HepG2 (cell line): ENCODE measurements around the gene MYO3B. TPM values are rescaled to one million over a fixed set of nuclear protein-coding genes. Genes with fewer than 3 reads are reported as not detected.

ENCODE experiments used
- ATAC-seq: fragments of 200-7000 bp; cut with Tn5 transposase; 3 replicates; pipeline ENCODE4 v1.9.1; 2020; ENCODE audit warnings: mild to moderate bottlenecking, moderate library complexity
- BruUV-seq: library from RNA; stranded (reverse); fragments of 400-500 nt; replicated peaks from 2 replicates; lab custom pipeline; 2021; lab: Mats Ljungman, UMichigan
- CTCF ChIA-PET: fragments of 300-600 bp; formaldehyde crosslinking; extraction: SDS; loops from one replicate; lab custom pipeline; 2021; ENCODE audit warnings: low total read pairs, inconsistent platforms, low intra/inter-chr PET ratio; lab: Yijun Ruan, JAX
- POLR2A ChIA-PET: fragments of 350-600 bp; sonication (Branson Sonifier 250); formaldehyde crosslinking; loops from one replicate; lab custom pipeline; 2020; ENCODE audit warnings: antibody characterized with exemption, inconsistent platforms; lab: Yijun Ruan, JAX
- DNase-seq: peaks from one replicate; pipeline ENCODE4 v3.0.0-alpha.2; 2015; ENCODE audit warnings: low spot score
- FAIRE-seq: peaks from 3 replicates; lab custom pipeline; 2011; peaks lifted over from hg19 to GRCh38; lab: Jason Lieb, UNC
- H2AFZ ChIP-seq: one replicate; pipeline ENCODE4 v1.6.1; 2011; ENCODE audit warnings: low read length, inconsistent platforms
- H3K27ac ChIP-seq: fragments of 300-600 bp; 3 replicates; pipeline ENCODE4 v1.8.0; 2011; ENCODE audit warnings: mixed run types, mild to moderate bottlenecking, mixed read lengths, low read length, inconsistent platforms; ENCODE audit not compliant: insufficient read depth; ENCODE audit errors: extremely low read length
- H3K27me3 ChIP-seq, 2 experiments: fragments of 200-600 bp in 1 of 2; 2 replicates in 1 of 2; 3 replicates in 1 of 2; pipeline versions ENCODE4 v1.6.0 to v1.8.0; 2011; ENCODE audit warnings: low read length in 2 of 2, mild to moderate bottlenecking in 2 of 2, moderate library complexity in 2 of 2, inconsistent platforms in 1 of 2; ENCODE audit not compliant: insufficient read depth in 2 of 2, control insufficient read depth in 1 of 2
- H3K36me3 ChIP-seq, 2 experiments: fragments of 200-600 bp in 1 of 2; replicated peaks in 1 of 2; 2 replicates in 1 of 2; 3 replicates in 1 of 2; pipeline versions ENCODE4 v1.5.1 to v1.8.0; 2011; ENCODE audit warnings: low read length in 2 of 2, inconsistent platforms in 1 of 2; ENCODE audit not compliant: insufficient read depth in 2 of 2, control insufficient read depth in 1 of 2
- H3K4me1 ChIP-seq: 2 replicates; pipeline ENCODE4 v1.5.1; 2012; ENCODE audit warnings: low read length, inconsistent platforms; ENCODE audit not compliant: insufficient read depth
- H3K4me2 ChIP-seq: 2 replicates; pipeline ENCODE4 v1.6.0; 2011; ENCODE audit warnings: low read depth, low read length, inconsistent platforms
- H3K4me3 ChIP-seq, 3 experiments: fragments of 200-600 bp in 1 of 3; sonication (generic), shearing (Covaris generic) in 1 of 3; replicated peaks in 1 of 3; 2 replicates each; pipeline ENCODE4 v1.5.1; 2011 to 2016; ENCODE audit warnings: low read length in 3 of 3, inconsistent platforms in 2 of 3, low read depth in 2 of 3, mild to moderate bottlenecking in 2 of 3, control low read depth in 1 of 3, mixed read lengths in 1 of 3; ENCODE audit not compliant: insufficient read depth in 1 of 3
- H3K79me2 ChIP-seq: one replicate; pipeline ENCODE4 v1.6.1; 2011; ENCODE audit warnings: low read length, inconsistent platforms; ENCODE audit not compliant: insufficient read depth
- H3K9ac ChIP-seq: 2 replicates; pipeline ENCODE4 v1.6.0; 2011; ENCODE audit warnings: mild to moderate bottlenecking, low read depth, low read length, inconsistent platforms; ENCODE audit not compliant: insufficient read depth
- H3K9me3 ChIP-seq: 2 replicates; pipeline ENCODE4 v1.5.1; 2012; ENCODE audit warnings: mild to moderate bottlenecking, low read length
- H4K20me1 ChIP-seq: 2 replicates; pipeline ENCODE4 v1.6.0; 2011; ENCODE audit warnings: inconsistent platforms, mild to moderate bottlenecking, low read length, moderate library complexity; ENCODE audit not compliant: insufficient read depth
- ARNTL ChIP-seq: sonication (generic); formaldehyde crosslinking; IDR thresholded peaks from 2 replicates; pipeline ENCODE4 v1.4.0; 2020; ENCODE audit warnings: mild to moderate bottlenecking, missing genetic modification reagents
- DNMT1 ChIP-seq: sonication (generic); formaldehyde crosslinking; IDR thresholded peaks from 2 replicates; pipeline ENCODE4 v1.5.1; 2020; ENCODE audit warnings: mild to moderate bottlenecking, missing genetic modification reagents
- HOXA5 ChIP-seq: sonication (generic); formaldehyde crosslinking; IDR thresholded peaks from 2 replicates; pipeline ENCODE4 v1.4.0; 2020; ENCODE audit warnings: missing genetic modification reagents
- KLF9 ChIP-seq: IDR thresholded peaks from 2 replicates; pipeline ENCODE4 v1.6.1; 2016; ENCODE audit warnings: low read depth
- MLLT10 ChIP-seq: sonication (generic); formaldehyde crosslinking; IDR thresholded peaks from 2 replicates; pipeline ENCODE4 v1.4.0; 2020; ENCODE audit warnings: missing genetic modification reagents
- NR3C1 ChIP-seq: sonication (generic); formaldehyde crosslinking; IDR thresholded peaks from 2 replicates; pipeline ENCODE4 v1.4.0; 2020; ENCODE audit warnings: missing genetic modification reagents
- PATZ1 ChIP-seq: sonication (generic); formaldehyde crosslinking; IDR thresholded peaks from 2 replicates; pipeline ENCODE4 v1.4.0; 2020; ENCODE audit warnings: missing genetic modification reagents
- RFXAP ChIP-seq: sonication (generic); formaldehyde crosslinking; IDR thresholded peaks from 2 replicates; pipeline ENCODE4 v1.4.0; 2020; ENCODE audit warnings: missing genetic modification reagents, borderline replicate concordance
- SMAD9 ChIP-seq: sonication (generic); formaldehyde crosslinking; IDR thresholded peaks from 2 replicates; pipeline ENCODE4 v1.5.1; 2020; ENCODE audit warnings: mild to moderate bottlenecking, missing genetic modification reagents
- STAT5B ChIP-seq: sonication (generic); formaldehyde crosslinking; IDR thresholded peaks from 2 replicates; pipeline ENCODE4 v1.4.0; 2020; ENCODE audit warnings: missing genetic modification reagents
- ZNF225 ChIP-seq: sonication (generic); formaldehyde crosslinking; IDR thresholded peaks from 2 replicates; pipeline ENCODE4 v1.4.0; 2020; ENCODE audit warnings: mild to moderate bottlenecking, missing genetic modification reagents
- ZNF552 ChIP-seq: sonication (generic); formaldehyde crosslinking; IDR thresholded peaks from 2 replicates; pipeline ENCODE4 v1.9.0; 2022; ENCODE audit warnings: missing genetic modification reagents, mild to moderate bottlenecking, borderline replicate concordance
- ZNF577 ChIP-seq: sonication (generic); formaldehyde crosslinking; IDR thresholded peaks from 2 replicates; pipeline ENCODE4 v1.4.0; 2020; ENCODE audit warnings: mild to moderate bottlenecking, low read depth, missing genetic modification reagents, borderline replicate concordance
- ZNF678 ChIP-seq: sonication (generic); formaldehyde crosslinking; IDR thresholded peaks from 2 replicates; pipeline ENCODE4 v1.4.0; 2020; ENCODE audit warnings: mild to moderate bottlenecking, missing genetic modification reagents
- ZNF713 ChIP-seq: sonication (generic); formaldehyde crosslinking; IDR thresholded peaks from 2 replicates; pipeline ENCODE4 v1.4.0; 2020; ENCODE audit warnings: mild to moderate bottlenecking, missing genetic modification reagents
- WGBS: methylation state at CpG from one replicate; pipeline ENCODE4 v1.1.6; 2017; ENCODE audit warnings: low lambda C conversion rate; 5-methylcytosine and 5-hydroxymethylcytosine counted together
- in situ Hi-C: cut with HindIII; loops from 2 replicates; pipeline ENCODE4 v1.10.0; 2017; ENCODE audit warnings: low pct_unique_long_range_greater_than_20kb; ENCODE audit not compliant: extremely low pct_ligation_motif_present
- intact Hi-C: fragments of 100-400 bp; cut with micrococcal nuclease; formaldehyde crosslinking; loops from one replicate; pipeline ENCODE4 v1.10.0; 2022; ENCODE audit not compliant: unreplicated experiment
- polyA plus RNA-seq, 8 experiments: library from polyadenylated mRNA; depleted of rRNA in 3 of 8; stranded (reverse) in 7 of 8; unstranded in 1 of 8; fragments of >200 nt; fragmentation: Illumina TruSeq in 4 of 8; extraction: Trizol in 4 of 8; gene quantifications; 2 replicates each; pipeline versions ENCODE4 v1.2.1 to v1.2.3, GENCODE V29; 2011 to 2016; ENCODE audit warnings: low read depth in 4 of 8, missing spikeins in 1 of 8, mixed read lengths in 1 of 8; ENCODE audit not compliant: insufficient read depth in 1 of 8
- total RNA-seq, 5 experiments: library from RNA; depleted of rRNA; stranded (reverse); fragments of >200 nt; fragmentation: Illumina TruSeq; extraction: Trizol; gene quantifications; 2 replicates each; pipeline ENCODE4 v1.2.3, GENCODE V29; 2016; ENCODE audit warnings: low read depth in 1 of 5
- TF ChIP-seq, protein P1 (sequence below): sonication (generic); formaldehyde crosslinking; IDR thresholded peaks from 2 replicates; pipeline ENCODE4 v1.5.0; 2020; ENCODE audit warnings: mild to moderate bottlenecking, low read depth, missing genetic modification reagents, borderline replicate concordance

Gene MYO3B
- total and polyA plus RNA-seq, 2 of the 13 experiments (the other 11 are each of a cell fraction or from before 2014, with no cell fraction given) = 0.01 TPM; not detected in 1

- no peak overlapping the region for H3K4me2 ChIP-seq
- peaks cover 0 to 10% of the 10 kb centered on the region in 2 experiments; a peak in 2 of 5 replicates for H3K27me3 ChIP-seq
- H3K4me1 ChIP-seq = no peaks in the 10 kb centered on the region
- CTCF ChIA-PET = no interaction called here
- intact Hi-C loops (no loop called here), in situ Hi-C loops (no loop called here)
- no TSS peak for BruUV-seq
- 26% methylated on average over 4 of the region's 4 CpGs for WGBS
- H3K36me3 ChIP-seq = no peaks in the 10 kb centered on the region
- POLR2A ChIA-PET = no interaction called here
- H3K9me3 ChIP-seq = peaks cover 15% of the 10 kb centered on the region; the same call in 1 of the 2 replicates
- no peak overlapping the region for H3K4me3 ChIP-seq
- no peak for ATAC-seq
- no peaks in the 10 kb centered on the region for H4K20me1 ChIP-seq
- no peak overlapping the region for H2AFZ ChIP-seq
- H3K9ac ChIP-seq = no peak overlapping the region
- H3K79me2 ChIP-seq = no peaks in the 10 kb centered on the region
- FAIRE-seq = no peak
- TF ChIP-seq MLLT10 (CRISPR knock-in tag) (no peak), PATZ1 (CRISPR knock-in tag) (no peak), ZNF713 (CRISPR knock-in tag) (no peak)
- DNase-seq = no peak
- H3K27ac ChIP-seq = no peak overlapping the region
Observed at GRCh38 chr2:170553748-170554147, 375.8 kb downstream of the MYO3B start.

GRCh38 chr2:170554278-170554955 is 376.5 kb downstream of the MYO3B start:
- H3K9me3 ChIP-seq = peaks cover 15% of the 10 kb centered on the region; the same call in 1 of the 2 replicates
- no peaks in the 10 kb centered on the region for H4K20me1 ChIP-seq
- 41% methylated on average over 7 of the region's 7 CpGs for WGBS
- no peak for FAIRE-seq
- no peak overlapping the region for H3K27ac ChIP-seq
- no peak overlapping the region for H3K9ac ChIP-seq
- no peak overlapping the region for H2AFZ ChIP-seq
- H3K4me3 ChIP-seq = no peak overlapping the region
- POLR2A ChIA-PET = no interaction called here
- ATAC-seq = no peak
- H3K4me2 ChIP-seq = no peak overlapping the region
- no peak for DNase-seq
- CTCF ChIA-PET = no interaction called here
- no peaks in the 10 kb centered on the region for H3K36me3 ChIP-seq
- no peaks in the 10 kb centered on the region for H3K79me2 ChIP-seq
- no peaks in the 10 kb centered on the region for H3K4me1 ChIP-seq
- no TSS peak for BruUV-seq
- peaks cover 0 to 5% of the 10 kb centered on the region in 2 experiments; a peak in 2 of 5 replicates for H3K27me3 ChIP-seq
- in situ Hi-C loops = no loop called here
- intact Hi-C loops = no loop called here
- TF ChIP-seq ZNF577 (CRISPR knock-in tag) (no peak), RFXAP (no peak), ZNF225 (no peak), DNMT1 (CRISPR knock-in tag) (no peak), NR3C1 (no peak), ZNF552 (no peak), HOXA5 (CRISPR knock-in tag) (no peak), KLF9 (CRISPR knock-in tag) (no peak), ZNF678 (CRISPR knock-in tag) (no peak), ARNTL (CRISPR knock-in tag) (no peak), SMAD9 (no peak), STAT5B (CRISPR knock-in tag) (no peak)
- TF ChIP-seq, protein P1, sequence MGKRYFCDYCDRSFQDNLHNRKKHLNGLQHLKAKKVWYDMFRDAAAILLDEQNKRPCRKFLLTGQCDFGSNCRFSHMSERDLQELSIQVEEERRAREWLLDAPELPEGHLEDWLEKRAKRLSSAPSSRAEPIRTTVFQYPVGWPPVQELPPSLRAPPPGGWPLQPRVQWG (CRISPR knock-in tag) = no peak
